Loucy (cell line): Measurements from ENCODE around the gene ARVCF.

ENCODE experiments used
- CTCF ChIP-seq: fragments of 200-600 bp; sonication (generic); conservative IDR thresholded peaks from 2 replicates; pipeline ENCODE4 v1.5.1; 2014; ENCODE audit warnings: mild to moderate bottlenecking, antibody characterized with exemption, low read length
- EZH2phosphoT487 ChIP-seq: fragments of 200-600 bp; IDR thresholded peaks from 2 replicates; pipeline ENCODE4 v1.6.1; 2018; ENCODE audit warnings: antibody characterized with exemption, mild to moderate bottlenecking, moderate library complexity, borderline replicate concordance

DNA sequence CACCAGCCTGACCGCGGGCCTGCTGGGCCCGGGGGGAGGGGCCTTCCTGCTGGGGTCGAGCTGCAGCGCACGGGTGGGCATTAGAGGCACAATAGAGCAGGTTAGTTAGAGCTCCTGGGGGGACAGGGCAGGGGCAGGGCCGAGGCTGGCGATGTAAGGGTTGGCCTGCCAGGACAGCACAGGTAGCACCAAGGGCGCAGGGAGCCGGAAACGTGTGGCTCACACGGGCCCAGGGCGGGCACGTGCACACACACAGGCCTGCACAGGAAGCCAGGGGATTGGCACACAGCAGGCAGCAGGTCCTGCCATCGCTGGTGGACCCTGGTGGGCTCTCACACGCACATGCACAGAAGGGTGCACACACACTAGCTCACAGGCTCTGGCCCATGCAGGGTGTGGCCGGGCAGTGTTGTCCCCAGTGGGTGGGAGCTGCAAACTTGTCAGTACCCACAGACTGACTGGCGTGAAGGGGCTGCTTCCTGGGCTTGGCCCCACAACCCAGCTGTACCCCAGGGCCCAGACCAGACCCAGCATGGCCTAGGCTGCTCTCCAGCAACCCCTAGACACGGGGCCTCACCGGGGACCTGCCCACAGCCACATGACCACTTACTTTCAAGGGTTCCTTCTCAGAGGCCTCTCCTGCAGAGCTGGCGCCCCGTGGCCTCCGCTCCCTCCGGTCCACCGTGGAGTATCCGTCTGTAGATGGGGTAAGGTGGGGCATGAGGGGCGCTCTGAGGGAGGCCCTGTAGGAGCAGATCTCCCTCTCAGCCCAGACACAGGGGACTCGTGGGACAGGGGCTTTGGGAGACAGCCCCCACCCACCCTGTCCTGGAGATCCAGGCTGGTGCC lies 45.1 kb downstream of the ARVCF start:
- no peak for TF ChIP-seq CTCF
- no peak for TF ChIP-seq EZH2phosphoT487
